ENCODE data around the gene SLC38A9. TPM values are rescaled to one million over a fixed set of nuclear protein-coding genes. Genes with fewer than 3 reads are reported as not detected.

SLC38A9 gene
- total RNA-seq, 2 experiments from 2014 or later, result 25.6 to 27.6 TPM

DNA sequence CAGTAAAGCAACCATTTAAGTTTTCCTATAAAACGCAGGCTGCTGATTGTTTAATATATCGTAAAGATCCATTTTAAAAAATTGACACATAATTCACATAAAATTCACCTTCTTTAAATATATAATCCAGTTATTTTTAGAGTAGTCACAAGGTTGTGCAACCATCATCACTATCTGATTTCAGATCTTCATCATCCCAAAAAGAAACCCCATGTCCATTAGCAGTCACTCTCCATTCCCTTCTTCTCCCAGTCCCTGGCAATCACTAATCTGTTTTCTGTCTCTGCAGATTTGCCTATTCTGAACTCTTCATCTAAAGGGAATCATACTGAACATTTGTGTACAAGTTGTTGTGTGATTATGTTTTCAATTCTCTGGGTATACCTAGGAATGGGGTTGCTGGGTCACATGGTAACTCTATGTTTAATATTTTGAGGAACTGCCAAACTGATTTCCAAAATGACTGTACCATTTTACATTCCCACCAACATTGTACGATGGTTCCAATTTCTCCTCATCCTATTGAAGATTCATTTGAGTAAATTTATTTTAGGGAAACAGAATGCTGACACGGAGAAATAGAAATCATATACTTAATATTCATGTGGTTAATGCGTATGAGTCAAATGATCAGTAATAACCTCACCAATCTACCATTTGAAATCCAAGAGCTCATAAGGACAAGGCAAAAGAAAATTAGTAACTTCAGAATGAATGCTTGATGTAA is 119.6 kb downstream of the SLC38A9 start:
- Mint-ChIP-seq H3K27ac (peak overlapping the region; percentile 75), H3K9me3 (peaks cover 2% of the 10 kb centered on the region), H3K27me3 (no peaks in the 10 kb centered on the region), H3K4me3 (no peak overlapping the region), H3K4me1 (peaks cover 29% of the 10 kb centered on the region), H3K36me3 (peaks cover 14% of the 10 kb centered on the region)
- POLR2A ChIA-PET, result no interaction called here
- DNase-seq (no peak), ATAC-seq (ENCODE audit: low read depth) (no peak)

DNA sequence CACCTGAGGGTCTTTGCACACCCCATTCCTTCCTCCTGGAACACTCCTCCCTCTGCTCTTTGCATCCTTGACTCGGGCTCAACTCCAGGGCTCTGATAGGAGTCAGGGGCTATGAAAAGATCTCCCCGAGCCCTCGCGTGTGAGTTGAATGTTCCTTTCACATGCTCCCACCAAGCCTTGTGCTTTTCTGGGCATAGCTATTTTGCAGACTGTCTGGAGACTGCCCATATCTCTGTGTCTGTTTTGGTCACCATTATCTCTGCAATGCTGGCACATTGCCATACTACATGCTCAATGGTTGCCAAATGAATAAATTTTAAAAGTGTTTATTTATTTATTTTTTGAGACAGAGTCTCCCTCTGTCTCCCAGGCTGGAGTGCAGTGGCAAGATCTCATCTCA is 120.4 kb downstream of the SLC38A9 start:
- Mint-ChIP-seq H3K36me3 (peaks cover 14% of the 10 kb centered on the region), H3K27me3 (no peaks in the 10 kb centered on the region), H3K27ac (peak overlapping the region; percentile 95), H3K9me3 (peaks cover 2% of the 10 kb centered on the region), H3K4me3 (peak overlapping the region; percentile 71), H3K4me1 (peaks cover 29% of the 10 kb centered on the region)
- POLR2A ChIA-PET, result interaction anchor here (0.6 to 2.3 kb wide), 6 partner anchors 9 to 793 kb away, joined by 3 to 9 read pairs (median 4); partner anchors contain the start of gene PLPP1
- DNase-seq (peak; percentile 20), ATAC-seq (ENCODE audit: low read depth) (no peak)

DNA sequence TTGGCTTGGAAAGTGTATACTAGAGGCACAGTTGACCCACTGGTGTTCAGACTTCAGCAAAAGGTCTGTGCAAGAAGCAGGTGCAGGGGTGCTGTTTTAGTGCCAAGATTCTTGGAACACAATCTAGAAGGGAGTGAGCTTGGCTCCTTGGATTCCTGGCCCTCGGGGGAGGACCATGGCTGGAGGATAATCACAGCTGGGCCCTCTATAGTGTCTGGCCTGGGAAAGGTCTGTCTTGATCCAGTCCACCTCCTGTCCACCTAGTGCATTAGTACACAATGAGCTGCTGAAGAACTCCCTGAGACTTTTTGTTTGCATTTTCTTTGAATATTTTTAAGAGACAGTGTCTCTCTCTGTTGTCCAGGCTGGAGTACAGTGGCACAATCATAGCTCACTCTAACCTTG is 126.9 kb downstream of the SLC38A9 start:
- POLR2A ChIA-PET, result no interaction called here
- no peak overlapping the region for H3K4me3 Mint-ChIP-seq
- H3K27ac Mint-ChIP-seq, result no peak overlapping the region
- peaks cover 5% of the 10 kb centered on the region for H3K36me3 Mint-ChIP-seq
- peak; percentile 8 for DNase-seq
- peaks cover 17% of the 10 kb centered on the region for H3K4me1 Mint-ChIP-seq
- H3K27me3 Mint-ChIP-seq, result no peaks in the 10 kb centered on the region
- no peak for ATAC-seq (ENCODE audit: low read depth)
- no peaks in the 10 kb centered on the region for H3K9me3 Mint-ChIP-seq

DNA sequence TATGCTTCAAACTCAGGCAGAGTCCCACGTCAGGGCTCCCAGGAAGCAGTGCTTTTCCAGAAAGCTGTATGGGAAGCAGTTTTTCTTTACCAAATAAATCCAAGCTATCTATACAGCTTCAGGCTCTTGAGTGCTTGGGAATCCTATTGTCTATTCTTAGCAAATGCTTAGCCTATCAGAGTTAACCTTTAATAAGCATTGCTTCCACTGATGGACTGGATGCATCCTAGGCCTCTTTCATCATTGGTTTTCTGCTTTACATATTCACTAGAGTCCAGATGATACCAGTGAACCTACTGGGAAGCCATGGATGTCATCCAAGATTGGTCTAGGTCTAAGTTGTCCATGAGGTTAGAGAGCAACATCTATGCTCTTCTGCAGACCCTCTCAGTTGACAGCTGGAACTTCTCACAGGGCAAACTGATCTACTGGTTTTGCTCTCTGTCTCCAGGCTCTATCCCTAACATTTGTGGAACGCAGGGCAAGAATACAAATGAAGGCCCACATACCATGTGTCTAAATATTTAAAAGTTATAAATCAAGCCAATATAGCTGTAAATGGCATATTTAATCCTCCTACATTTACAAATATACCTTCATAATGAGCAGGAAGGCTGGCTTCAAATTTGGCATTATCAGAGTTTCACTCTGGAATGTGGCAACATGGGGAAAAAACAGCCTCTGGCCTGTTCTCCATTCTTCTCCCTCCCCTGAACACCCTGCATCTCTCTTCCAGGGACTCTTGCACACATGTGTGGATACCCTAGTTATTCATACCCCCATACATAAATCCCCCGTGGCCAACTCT is 127.5 kb downstream of the SLC38A9 start:
- Mint-ChIP-seq H3K27me3 (no peaks in the 10 kb centered on the region), H3K27ac (no peak overlapping the region), H3K4me3 (no peak overlapping the region), H3K9me3 (no peaks in the 10 kb centered on the region), H3K4me1 (peaks cover 17% of the 10 kb centered on the region), H3K36me3 (peaks cover 3% of the 10 kb centered on the region)
- POLR2A ChIA-PET, result no interaction called here
- DNase-seq (no peak), ATAC-seq (ENCODE audit: low read depth) (no peak)

DNA sequence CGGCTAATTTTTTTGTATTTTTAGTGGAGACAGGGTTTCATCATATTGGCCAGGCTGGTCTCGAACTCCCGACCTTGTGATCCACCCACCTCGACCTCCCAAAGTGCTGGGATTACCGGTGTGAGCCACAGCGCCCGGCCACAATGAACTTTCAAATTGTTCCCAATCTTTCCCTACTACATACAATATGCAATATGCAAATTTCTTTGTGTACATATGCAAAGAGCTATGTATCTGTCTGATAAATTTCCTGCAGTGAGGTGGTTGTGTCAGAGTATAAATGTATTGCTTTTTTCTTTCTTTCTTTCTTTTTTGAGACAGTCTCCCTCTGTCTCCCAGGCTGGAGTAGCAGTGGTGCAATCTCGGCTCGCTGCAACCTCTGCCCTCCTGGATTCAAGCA is 128.5 kb downstream of the SLC38A9 start:
- no peak for ATAC-seq (ENCODE audit: low read depth)
- POLR2A ChIA-PET, result interaction anchor here (0.7 kb wide), 1 partner anchor 18 kb away, joined by 7 read pairs; no protein-coding TSS in a partner anchor
- no peak overlapping the region for H3K27ac Mint-ChIP-seq
- no peak overlapping the region for H3K4me3 Mint-ChIP-seq
- no peaks in the 10 kb centered on the region for H3K27me3 Mint-ChIP-seq
- peaks cover 1% of the 10 kb centered on the region for H3K9me3 Mint-ChIP-seq
- peaks cover 5% of the 10 kb centered on the region for H3K36me3 Mint-ChIP-seq
- H3K4me1 Mint-ChIP-seq, result peaks cover 20% of the 10 kb centered on the region
- no peak for DNase-seq

DNA sequence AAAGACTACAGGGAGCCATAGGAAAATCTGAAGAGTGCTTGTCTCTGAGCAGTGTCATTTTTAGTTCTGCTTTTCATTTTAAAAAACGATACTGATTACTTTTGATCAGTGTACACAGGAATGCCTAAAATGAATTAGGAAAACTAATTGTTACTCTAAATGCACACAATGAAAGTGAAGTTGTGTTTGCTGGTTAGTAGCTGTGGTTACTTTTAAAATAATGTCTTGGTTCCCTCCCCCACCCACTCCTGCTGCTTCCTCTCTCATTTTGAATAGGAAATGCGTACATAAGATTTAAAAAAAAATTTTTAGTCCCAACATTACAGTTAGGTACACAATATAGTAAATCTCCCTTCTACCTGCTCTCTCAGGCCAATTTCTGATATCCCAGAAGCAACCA is 129.9 kb downstream of the SLC38A9 start:
- peak overlapping the region; percentile 69 for H3K4me3 Mint-ChIP-seq
- DNase-seq (no peak), ATAC-seq (ENCODE audit: low read depth) (peak; percentile 31)
- H3K27me3 Mint-ChIP-seq, result no peaks in the 10 kb centered on the region
- H3K36me3 Mint-ChIP-seq, result peaks cover 5% of the 10 kb centered on the region
- H3K27ac Mint-ChIP-seq, result peak overlapping the region; percentile 91
- H3K4me1 Mint-ChIP-seq, result peaks cover 28% of the 10 kb centered on the region
- POLR2A ChIA-PET, result interaction anchor here (1.4 kb wide), 1 partner anchor 9 kb away, joined by 8 read pairs; no protein-coding TSS in a partner anchor
- peaks cover 1% of the 10 kb centered on the region for H3K9me3 Mint-ChIP-seq

DNA sequence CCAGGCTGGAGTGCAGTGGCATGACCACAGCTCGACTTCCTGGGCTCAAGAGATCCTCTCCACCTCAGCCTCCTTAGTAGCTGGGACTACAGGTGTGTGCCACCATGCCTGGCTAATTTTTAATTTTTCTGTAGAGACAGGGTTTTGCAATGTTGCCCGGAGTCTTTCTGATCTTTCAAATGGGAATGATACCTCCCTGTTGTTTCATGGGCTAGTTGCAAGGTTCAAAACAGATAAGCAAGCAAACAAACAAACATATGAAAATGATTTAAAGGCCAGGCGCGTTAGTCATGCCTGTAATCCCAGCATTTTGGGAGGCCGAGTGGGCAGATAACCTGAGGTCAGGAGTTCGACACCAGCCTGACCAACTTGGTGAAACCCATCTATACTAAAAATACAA is 132.1 kb downstream of the SLC38A9 start:
- no peaks in the 10 kb centered on the region for H3K27me3 Mint-ChIP-seq
- no peak overlapping the region for H3K4me3 Mint-ChIP-seq

DNA sequence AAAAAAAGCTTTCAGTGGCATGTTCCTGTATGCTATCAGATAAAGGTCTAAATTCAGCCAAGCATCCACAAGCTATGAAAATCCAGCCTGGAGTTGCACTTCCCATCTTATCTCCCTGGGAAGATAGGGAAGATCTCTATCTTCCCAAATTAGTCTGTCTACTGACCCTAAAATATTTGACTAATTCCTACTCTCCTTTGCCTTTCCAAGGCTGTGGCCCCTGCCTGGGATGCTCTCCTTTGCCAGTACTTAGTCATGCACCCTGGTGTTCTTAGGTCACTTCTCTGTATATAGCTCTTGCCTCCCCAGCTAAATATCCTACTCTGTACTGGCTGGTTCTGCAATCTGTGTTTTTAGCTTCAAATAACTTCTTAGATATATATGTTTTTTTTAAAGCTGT is 133.4 kb downstream of the SLC38A9 start:
- no peak for DNase-seq
- H3K9me3 Mint-ChIP-seq, result peaks cover 1% of the 10 kb centered on the region
- H3K27ac Mint-ChIP-seq, result no peak overlapping the region
- no peak overlapping the region for H3K4me3 Mint-ChIP-seq
- no peak for ATAC-seq (ENCODE audit: low read depth)
- POLR2A ChIA-PET, result interaction anchor here (0.7 to 1.0 kb wide), 2 partner anchors 12 to 22 kb away, joined by 5 read pairs; no protein-coding TSS in a partner anchor
- no peaks in the 10 kb centered on the region for H3K27me3 Mint-ChIP-seq
- peaks cover 40% of the 10 kb centered on the region for H3K4me1 Mint-ChIP-seq
- peaks cover 3% of the 10 kb centered on the region for H3K36me3 Mint-ChIP-seq

More for the DNA sequence above, 132.1 kb downstream of the SLC38A9 start:
- Mint-ChIP-seq H3K4me1 (peaks cover 40% of the 10 kb centered on the region), H3K36me3 (peaks cover 3% of the 10 kb centered on the region), H3K27ac (peak overlapping the region; percentile 5), H3K9me3 (peaks cover 1% of the 10 kb centered on the region)
- DNase-seq (no peak), ATAC-seq (ENCODE audit: low read depth) (no peak)
- POLR2A ChIA-PET, result no interaction called here

DNA sequence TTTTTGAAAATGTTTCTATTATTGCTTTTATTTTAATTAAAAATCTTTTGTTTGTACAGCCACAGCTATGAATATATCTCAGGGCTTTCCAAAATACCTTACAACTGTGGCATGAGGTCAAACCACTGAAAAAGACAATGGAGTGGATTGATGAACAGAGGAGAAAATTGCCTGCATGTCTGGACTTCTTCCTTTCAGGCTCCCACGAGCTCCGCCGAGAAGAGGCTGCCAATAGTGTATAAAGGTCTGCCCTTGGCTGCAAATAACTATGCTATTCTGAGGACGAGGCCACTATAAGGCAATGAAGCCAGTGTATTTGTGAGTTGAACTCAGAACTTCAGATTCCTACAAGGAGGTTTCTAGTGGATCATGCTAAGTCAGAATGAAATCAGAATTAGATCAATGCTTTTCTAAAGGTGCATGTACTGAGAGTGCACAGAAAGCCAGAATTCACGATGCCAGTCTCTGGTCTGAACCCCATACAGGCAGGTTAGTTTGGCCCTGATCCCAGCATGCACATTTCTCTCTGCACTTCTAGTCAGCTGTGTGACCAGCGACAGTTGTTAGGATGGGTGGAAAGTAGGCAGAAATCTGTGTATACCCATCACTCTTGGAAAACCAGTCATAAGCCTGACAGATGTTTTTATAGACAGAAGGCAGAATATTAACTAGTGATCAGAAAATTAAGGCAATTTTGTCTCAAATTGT is 134.6 kb downstream of the SLC38A9 start:
- H3K27me3 Mint-ChIP-seq, result no peaks in the 10 kb centered on the region
- DNase-seq (no peak), ATAC-seq (ENCODE audit: low read depth) (no peak)
- POLR2A ChIA-PET, result no interaction called here
- H3K27ac Mint-ChIP-seq, result no peak overlapping the region
- peaks cover 1% of the 10 kb centered on the region for H3K9me3 Mint-ChIP-seq
- H3K4me3 Mint-ChIP-seq, result no peak overlapping the region
- peaks cover 3% of the 10 kb centered on the region for H3K36me3 Mint-ChIP-seq
- peaks cover 36% of the 10 kb centered on the region for H3K4me1 Mint-ChIP-seq

DNA sequence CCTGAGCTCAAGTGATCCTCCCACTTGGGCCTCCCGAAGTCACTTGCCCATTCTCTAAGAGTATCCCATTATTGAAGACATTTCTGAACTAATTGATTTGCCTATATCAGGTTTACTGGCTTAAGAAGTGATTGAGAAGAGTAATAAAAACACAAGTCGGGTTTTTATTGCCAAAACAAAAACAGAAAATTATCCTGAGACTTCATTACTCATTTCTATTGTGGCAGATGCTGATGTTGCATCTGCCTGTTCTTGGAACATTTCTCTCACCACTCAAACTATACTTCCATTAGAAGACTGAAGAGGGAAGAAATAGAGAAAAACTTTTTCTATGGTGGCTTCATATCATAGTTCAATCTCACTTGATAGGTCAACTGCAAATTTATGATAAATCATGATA is 135.5 kb downstream of the SLC38A9 start:
- Mint-ChIP-seq H3K36me3 (peaks cover 3% of the 10 kb centered on the region), H3K27ac (peak overlapping the region; percentile 8), H3K4me3 (no peak overlapping the region), H3K9me3 (peaks cover 1% of the 10 kb centered on the region), H3K27me3 (no peaks in the 10 kb centered on the region), H3K4me1 (peaks cover 35% of the 10 kb centered on the region)
- ATAC-seq (ENCODE audit: low read depth) (no peak), DNase-seq (no peak)
- POLR2A ChIA-PET, result interaction anchor here (0.8 kb wide), 1 partner anchor 20 kb away, joined by 4 read pairs; no protein-coding TSS in a partner anchor

Other genes starting within 250 kb of the SLC38A9 start
- 10 to 100 TPM; 25.9 to 27.8 TPM for gene PLPP1, start 177.4 kb downstream of the SLC38A9 start, total RNA-seq
- gene DDX4, start 25.7 kb upstream of the SLC38A9 start, total RNA-seq, result 1 to 10 TPM in 1 of 2 experiments, under 1 TPM in 1; 0.28 to 1.2 TPM
- gene IL31RA, start 139.0 kb upstream of the SLC38A9 start, total RNA-seq, result not detected